ENCODE data around the gene UTP4. TPM values are rescaled to one million over a fixed set of nuclear protein-coding genes. Genes with fewer than 3 reads are reported as not detected.

UTP4 gene
- total and polyA plus RNA-seq, 2 of the 8 experiments (the other 6 are each of a cell fraction or from before 2014, with no cell fraction given), result 101 to 118 TPM

DNA sequence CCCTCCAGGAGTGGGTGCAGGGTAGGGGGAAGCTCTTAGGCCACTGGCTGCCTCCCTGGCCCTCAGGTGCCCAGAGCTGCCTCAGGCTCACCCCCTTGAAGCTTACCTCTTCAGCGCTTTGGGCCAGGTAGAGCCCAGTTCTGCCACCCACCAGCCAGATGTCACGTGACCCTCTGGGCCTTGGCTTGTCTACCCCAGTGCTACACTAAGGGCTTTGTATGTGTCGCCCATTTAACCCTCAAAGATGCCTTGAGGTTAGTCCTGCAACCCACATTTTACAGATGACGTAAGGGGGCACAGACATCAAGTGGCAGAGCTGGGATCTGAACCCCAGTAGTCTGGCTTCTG, 23.6 kb upstream of the UTP4 start (continued):
- TF ChIP-seq SAP30 (IDR thresholded peaks at IDR 0.05; ENCODE audit: insufficient read depth, insufficient replicate concordance, low read length), result no peak
- no peak for TF ChIP-seq FOSL1 (IDR thresholded peaks at IDR 0.05; ENCODE audit: insufficient read depth, low read depth, low read length)
- TF ChIP-seq SIX5 (IDR thresholded peaks at IDR 0.05; ENCODE audit: low read depth, low read length), result no peak

All from H1 (cell line).